IMR-90 (cell line): Measurements from ENCODE around the gene ZNF608. TPM values are rescaled to one million over a fixed set of nuclear protein-coding genes. Genes with fewer than 3 reads are reported as not detected.

Experiments
- ATAC-seq: fragments of 200-7000 bp; cut with Tn5 transposase; 2 replicates; pipeline ENCODE4 v1.9.1; 2020; ENCODE audit warnings: low read depth, mild to moderate bottlenecking, moderate library complexity
- BruUV-seq: library from RNA; stranded (reverse); fragments of 400-500 nt; replicated peaks from 2 replicates; lab custom pipeline; 2021; lab: Mats Ljungman, UMichigan
- CTCF ChIA-PET: fragments of 300-600 bp; formaldehyde crosslinking; extraction: SDS; loops from one replicate; lab custom pipeline; 2021; ENCODE audit warnings: antibody characterized with exemption; lab: Yijun Ruan, JAX
- POLR2A ChIA-PET: fragments of 300-600 bp; sonication (Branson Sonifier 250); formaldehyde crosslinking; loops from one replicate; lab custom pipeline; 2022; ENCODE audit warnings: antibody characterized with exemption; ENCODE audit not compliant: unreplicated experiment; lab: Charles Lee
- DNase-seq: peaks from one replicate; pipeline ENCODE4 v3.0.0; 2013
- H2AFZ ChIP-seq: replicated peaks from 2 replicates; pipeline ENCODE3; 2013; ENCODE audit warnings: low read length, mild to moderate bottlenecking; ENCODE audit not compliant: poor library complexity
- H2AK5ac ChIP-seq: 2 replicates; pipeline ENCODE4 v1.6.1; 2013; ENCODE audit warnings: low read depth, low read length, inconsistent platforms
- H2AK9ac ChIP-seq: replicated peaks from 2 replicates; pipeline ENCODE3; 2013; ENCODE audit warnings: mild to moderate bottlenecking, low read depth, low read length, moderate library complexity; ENCODE audit not compliant: poor library complexity
- H2BK120ac ChIP-seq: 2 replicates; pipeline ENCODE4 v1.6.1; 2013; ENCODE audit warnings: low read depth, low read length, inconsistent platforms
- H2BK15ac ChIP-seq: 3 replicates; pipeline ENCODE4 v1.6.1; 2013; ENCODE audit warnings: low read depth, low read length, inconsistent platforms
- H2BK20ac ChIP-seq: 2 replicates; pipeline ENCODE4 v1.6.1; 2013; ENCODE audit warnings: low read depth, mild to moderate bottlenecking, inconsistent platforms, low read length, moderate library complexity
- H2BK5ac ChIP-seq: 2 replicates; pipeline ENCODE4 v1.6.1; 2013; ENCODE audit warnings: mild to moderate bottlenecking, low read depth, low read length, inconsistent platforms; ENCODE audit not compliant: poor library complexity, severe bottlenecking
- H3K14ac ChIP-seq: replicated peaks from 2 replicates; pipeline ENCODE4 v1.6.1; 2013; ENCODE audit warnings: low read depth, low read length, inconsistent platforms
- H3K18ac ChIP-seq: 2 replicates; pipeline ENCODE4 v1.6.1; 2013; ENCODE audit warnings: low read depth, low read length, control low read depth
- H3K23ac ChIP-seq: 2 replicates; pipeline ENCODE4 v1.6.1; 2013; ENCODE audit warnings: low read depth, low read length, inconsistent platforms
- H3K27ac ChIP-seq: 2 replicates; pipeline ENCODE4 v1.5.1; 2013; ENCODE audit warnings: mild to moderate bottlenecking, control low read depth, low read length; ENCODE audit not compliant: insufficient read depth
- H3K27me3 ChIP-seq: 2 replicates; pipeline ENCODE4 v1.6.1; 2013; ENCODE audit warnings: low read length; ENCODE audit not compliant: control insufficient read depth, insufficient read depth
- H3K36me3 ChIP-seq: 2 replicates; pipeline ENCODE4 v1.6.1; 2013; ENCODE audit warnings: low read length, mixed read lengths; ENCODE audit not compliant: control insufficient read depth, insufficient read depth
- H3K4ac ChIP-seq: 2 replicates; pipeline ENCODE4 v1.6.1; 2013; ENCODE audit warnings: low read depth, low read length, inconsistent platforms
- H3K4me1 ChIP-seq: 2 replicates; pipeline ENCODE4 v1.6.1; 2013; ENCODE audit warnings: low read length, mixed read lengths; ENCODE audit not compliant: control insufficient read depth, insufficient read depth
- H3K4me2 ChIP-seq: 2 replicates; pipeline ENCODE4 v1.6.1; 2013; ENCODE audit warnings: low read depth, mild to moderate bottlenecking, control low read depth, low read length, moderate library complexity
- H3K4me3 ChIP-seq: 2 replicates; pipeline ENCODE4 v1.5.1; 2013; ENCODE audit warnings: low read depth, mild to moderate bottlenecking, control low read depth, low read length, moderate library complexity; ENCODE audit not compliant: insufficient read depth
- H3K56ac ChIP-seq: 2 replicates; pipeline ENCODE4 v1.6.1; 2013; ENCODE audit warnings: low read length, inconsistent platforms; ENCODE audit not compliant: insufficient read depth; ENCODE audit errors: extremely low read depth
- H3K79me1 ChIP-seq, 2 experiments: 2 replicates each; pipeline ENCODE4 v1.6.1; 2013; ENCODE audit warnings: low read length in 2 of 2, inconsistent platforms in 1 of 2, low read depth in 1 of 2
- H3K9ac ChIP-seq: 2 replicates; pipeline ENCODE4 v1.6.1; 2013; ENCODE audit warnings: low read depth, low read length, control low read depth
- H3K9me1 ChIP-seq: 2 replicates; pipeline ENCODE4 v1.6.1; 2013; ENCODE audit warnings: low read length, inconsistent platforms; ENCODE audit not compliant: insufficient read depth
- H3K9me3 ChIP-seq: 2 replicates; pipeline ENCODE4 v1.6.1; 2013; ENCODE audit warnings: low read length; ENCODE audit not compliant: control insufficient read depth, insufficient read depth
- H4K20me1 ChIP-seq: 2 replicates; pipeline ENCODE4 v1.6.1; 2013; ENCODE audit warnings: low read length, inconsistent platforms; ENCODE audit not compliant: insufficient read depth
- H4K5ac ChIP-seq: 2 replicates; pipeline ENCODE4 v1.6.1; 2013; ENCODE audit warnings: mild to moderate bottlenecking, low read depth, low read length, control low read depth
- H4K8ac ChIP-seq, 2 experiments: 2 replicates each; pipeline ENCODE4 v1.6.1; 2013; ENCODE audit warnings: low read depth in 2 of 2, low read length in 2 of 2, control low read depth in 1 of 2, inconsistent platforms in 1 of 2
- H4K91ac ChIP-seq: 2 replicates; pipeline ENCODE4 v1.6.1; 2013; ENCODE audit warnings: low read depth, low read length, inconsistent platforms; ENCODE audit not compliant: insufficient read depth
- CEBPB ChIP-seq: IDR thresholded peaks from 2 replicates; pipeline ENCODE4 v1.6.1; 2012; ENCODE audit warnings: low read depth, low read length, improper control_type of control experiment
- FOS ChIP-seq: fragments of 150-350 bp; IDR thresholded peaks from 2 replicates; pipeline ENCODE4 v1.6.1; 2016; ENCODE audit warnings: low read depth, low read length
- WGBS, 2 experiments: methylation state at CpG; one replicate each; pipeline versions ENCODE4 v1.1.5 to v1.1.7; 2013; ENCODE audit warnings: missing lambda C conversion rate in 2 of 2; ENCODE audit not compliant: insufficient read length in 1 of 2; ENCODE audit errors: extremely low coverage in 2 of 2; 5-methylcytosine and 5-hydroxymethylcytosine counted together
- dilution Hi-C: fragments of 300-500 bp; cut with HindIII; formaldehyde crosslinking; loops from one replicate; pipeline ENCODE4 v1.14.3; 2018; ENCODE audit warnings: low sequenced_read_pairs; ENCODE audit not compliant: unreplicated experiment
- in situ Hi-C: fragments of 300-500 bp; cut with MboI; formaldehyde crosslinking; loops from 3 replicates; pipeline ENCODE4 v1.14.3; 2019; ENCODE audit warnings: low sequenced_read_pairs, inconsistent platforms, mixed read lengths
- intact Hi-C: fragments of 100-400 bp; cut with micrococcal nuclease; formaldehyde crosslinking; loops from 2 replicates; pipeline ENCODE4 v1.10.0; 2022
- polyA plus RNA-seq, 3 experiments: library from polyadenylated mRNA; depleted of rRNA; stranded (reverse); fragments of >200 nt; gene quantifications; 2 replicates each; pipeline ENCODE4 v1.2.3, GENCODE V29; 2012; ENCODE audit warnings: low replicate concordance in 1 of 3
- total RNA-seq: library from RNA; depleted of rRNA; stranded (reverse); fragments of >200 nt; gene quantifications from 2 replicates; pipeline ENCODE4 v1.2.3, GENCODE V29; 2012
- TF ChIP-seq, protein P1 (sequence below): fragments of 150-350 bp; IDR thresholded peaks from 2 replicates; pipeline ENCODE4 v1.6.1; 2017; ENCODE audit warnings: mild to moderate bottlenecking, antibody characterized with exemption, low read length, low read depth

Gene ZNF608
- total and polyA plus RNA-seq, 2 of the 4 experiments (the other 2 are of a cell fraction), result 9.8 to 15.1 TPM

- Histone ChIP-seq H2BK120ac (no peak overlapping the region), H2AFZ (no peak overlapping the region), H3K4ac (no peak overlapping the region), H3K9me1 (no peaks in the 10 kb centered on the region), H3K79me1 (no peaks in the 10 kb centered on the region), H2BK20ac (no peak overlapping the region), H3K23ac (no peak overlapping the region), H4K20me1 (no peaks in the 10 kb centered on the region), H4K8ac (no peak overlapping the region), H2AK5ac (no peak overlapping the region), H2BK15ac (no peak overlapping the region), H2BK5ac (no peak overlapping the region), H3K18ac (no peak overlapping the region), H3K4me1 (no peaks in the 10 kb centered on the region), H2AK9ac (no peak overlapping the region), H3K36me3 (no peaks in the 10 kb centered on the region), H4K91ac (no peak overlapping the region), H4K5ac (no peak overlapping the region), H3K4me3 (no peak overlapping the region), H3K9ac (no peak overlapping the region), H3K4me2 (no peak overlapping the region), H3K27ac (no peak overlapping the region), H3K27me3 (no peaks in the 10 kb centered on the region), H3K14ac (no peak overlapping the region), H3K56ac (no peak overlapping the region), H3K9me3 (no peaks in the 10 kb centered on the region)
- ATAC-seq (no peak), DNase-seq (no peak)
- POLR2A ChIA-PET, result no interaction called here
- dilution Hi-C loops (no loop called here), in situ Hi-C loops (no loop called here), intact Hi-C loops (no loop called here)
- CTCF ChIA-PET, result no interaction called here
- no TSS peak for BruUV-seq
- WGBS, 2 experiments, result 100% methylated on average over 3 of the region's 6 CpGs; no CpG with 5 or more reads in 1 of the 2 experiments
- TF ChIP-seq CEBPB (no peak), FOS (peak; percentile 13; the same call in 1 of the 2 replicates)
- TF ChIP-seq, protein P1, sequence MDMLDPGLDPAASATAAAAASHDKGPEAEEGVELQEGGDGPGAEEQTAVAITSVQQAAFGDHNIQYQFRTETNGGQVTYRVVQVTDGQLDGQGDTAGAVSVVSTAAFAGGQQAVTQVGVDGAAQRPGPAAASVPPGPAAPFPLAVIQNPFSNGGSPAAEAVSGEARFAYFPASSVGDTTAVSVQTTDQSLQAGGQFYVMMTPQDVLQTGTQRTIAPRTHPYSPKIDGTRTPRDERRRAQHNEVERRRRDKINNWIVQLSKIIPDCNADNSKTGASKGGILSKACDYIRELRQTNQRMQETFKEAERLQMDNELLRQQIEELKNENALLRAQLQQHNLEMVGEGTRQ, result no peak
These were observed 6.6 kb upstream of the ZNF608 start for GRCh38 chr5:124752854-124753720.
